Skeletal muscle cell (primary cell): ENCODE measurements around the gene TXN2.
"Not testable (repeated sequence)": the region's sequence is repeated elsewhere in the genome, so short reads cannot be mapped to it uniquely, and the experiment has no call there.

Source experiments
- DNase-seq: peaks from one replicate; pipeline ENCODE4 v3.0.0-alpha.2; 2010; ENCODE audit warnings: low read depth
- H3K4me3 ChIP-seq: 2 replicates; pipeline ENCODE4 v1.5.1; 2011; ENCODE audit warnings: low read depth, mild to moderate bottlenecking, control low read depth, low read length, moderate library complexity

The TXN2 gene

GRCh38 chr22:36460202-36460601 lies 21.2 kb downstream of the TXN2 start:
- no peak for DNase-seq
- no peak overlapping the region for H3K4me3 ChIP-seq

GRCh38 chr22:36457688-36458450 lies 23.6 kb downstream of the TXN2 start:
- H3K4me3 ChIP-seq: no peak overlapping the region
- no peak for DNase-seq

DNA sequence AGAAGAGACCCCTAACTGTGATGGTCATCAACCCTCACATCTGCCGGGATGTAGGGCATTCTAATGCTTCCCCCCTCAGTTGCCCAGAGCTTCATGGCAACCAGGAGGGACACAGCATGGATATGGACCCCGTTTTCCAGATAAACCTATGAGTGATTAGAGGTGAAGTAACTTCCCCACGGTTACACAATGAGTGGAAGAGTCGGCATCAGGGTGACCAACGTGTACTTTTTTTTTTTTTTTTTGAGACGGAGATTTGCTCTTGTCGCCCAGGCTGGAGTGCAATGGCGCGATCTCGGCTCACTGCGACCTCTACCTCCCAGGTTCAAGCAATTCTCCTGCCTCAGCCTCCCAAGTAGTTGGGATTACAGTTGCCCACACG lies 25.0 kb downstream of the TXN2 start:
- DNase-seq: no peak
- no peak overlapping the region for H3K4me3 ChIP-seq

- no peak for DNase-seq
- peak overlapping the region; percentile 39 for H3K4me3 ChIP-seq
Measured at GRCh38 chr22:36455571-36456463, 25.6 kb downstream of the TXN2 start.

GRCh38 chr22:36454916-36455570 lies 26.4 kb downstream of the TXN2 start:
- peak; percentile 36 for DNase-seq
- peak overlapping the region; percentile 39 for H3K4me3 ChIP-seq

- no peak for DNase-seq
- H3K4me3 ChIP-seq: no peak overlapping the region
Measured at GRCh38 chr22:36453855-36454378, 27.5 kb downstream of the TXN2 start.

DNA sequence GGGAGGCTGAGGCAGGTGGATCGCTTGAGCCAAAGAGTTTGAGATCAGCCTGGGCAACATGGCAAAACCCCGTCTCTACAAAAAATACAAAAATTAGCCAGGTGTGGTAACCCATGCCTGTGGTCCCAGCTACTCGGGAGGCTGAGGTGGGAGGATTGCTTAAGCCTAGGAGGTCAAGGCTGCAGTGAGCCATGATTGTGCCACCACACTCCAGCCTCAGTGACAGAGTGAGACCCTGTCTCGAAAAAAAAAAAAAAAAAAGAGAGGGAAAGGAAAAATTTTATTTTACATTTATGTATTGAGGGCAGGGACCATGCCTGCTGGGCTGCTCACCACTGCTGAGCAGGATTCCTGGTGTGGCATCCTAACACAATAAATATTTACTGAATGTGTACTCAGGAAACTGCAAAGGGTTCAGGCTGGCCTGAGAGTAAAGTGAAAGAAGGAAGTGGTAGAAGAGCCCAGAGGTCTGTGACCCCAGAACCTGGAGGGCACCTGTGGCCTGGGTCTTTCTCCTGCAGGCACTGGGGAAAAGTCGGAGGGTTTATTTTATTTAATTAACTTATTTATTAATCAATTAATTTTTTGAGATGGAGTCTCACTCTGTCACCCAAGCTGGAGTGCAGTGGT lies 28.3 kb downstream of the TXN2 start:
- not testable (repeated sequence) for DNase-seq, H3K4me3 ChIP-seq

GRCh38 chr22:36452250-36452977 lies 29.0 kb downstream of the TXN2 start:
- H3K4me3 ChIP-seq: no peak overlapping the region
- no peak for DNase-seq

- DNase-seq, H3K4me3 ChIP-seq: not testable (repeated sequence)
Measured at GRCh38 chr22:36450923-36451322, 30.5 kb downstream of the TXN2 start.

GRCh38 chr22:36449596-36450175 lies 31.8 kb downstream of the TXN2 start:
- no peak overlapping the region for H3K4me3 ChIP-seq
- no peak for DNase-seq

DNA sequence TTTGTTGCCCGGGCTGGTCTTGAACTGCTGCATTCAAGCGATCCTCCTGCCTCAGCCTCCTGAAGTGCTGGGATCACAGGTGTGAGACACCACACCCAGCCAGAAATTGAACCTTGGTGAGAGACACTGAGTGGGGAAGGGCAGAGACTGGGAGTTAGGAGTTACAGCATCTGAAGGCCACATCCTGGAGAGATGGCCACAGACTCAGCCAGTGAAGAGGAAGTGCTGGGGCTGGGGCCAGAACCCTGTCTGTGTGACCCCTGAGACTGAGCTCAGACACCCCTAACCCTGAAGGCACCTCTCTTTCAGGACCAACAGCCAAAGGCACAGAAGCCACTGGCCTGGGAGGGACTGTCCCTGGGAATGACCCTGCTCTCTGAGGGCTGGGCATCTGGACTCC lies 33.8 kb downstream of the TXN2 start:
- H3K4me3 ChIP-seq: no peak overlapping the region
- DNase-seq: no peak

GRCh38 chr22:36445158-36445668 lies 36.2 kb downstream of the TXN2 start:
- peak; percentile 66 for DNase-seq
- no peak overlapping the region for H3K4me3 ChIP-seq

GRCh38 chr22:36443198-36443770 lies 38.2 kb downstream of the TXN2 start:
- DNase-seq: no peak
- no peak overlapping the region for H3K4me3 ChIP-seq

DNA sequence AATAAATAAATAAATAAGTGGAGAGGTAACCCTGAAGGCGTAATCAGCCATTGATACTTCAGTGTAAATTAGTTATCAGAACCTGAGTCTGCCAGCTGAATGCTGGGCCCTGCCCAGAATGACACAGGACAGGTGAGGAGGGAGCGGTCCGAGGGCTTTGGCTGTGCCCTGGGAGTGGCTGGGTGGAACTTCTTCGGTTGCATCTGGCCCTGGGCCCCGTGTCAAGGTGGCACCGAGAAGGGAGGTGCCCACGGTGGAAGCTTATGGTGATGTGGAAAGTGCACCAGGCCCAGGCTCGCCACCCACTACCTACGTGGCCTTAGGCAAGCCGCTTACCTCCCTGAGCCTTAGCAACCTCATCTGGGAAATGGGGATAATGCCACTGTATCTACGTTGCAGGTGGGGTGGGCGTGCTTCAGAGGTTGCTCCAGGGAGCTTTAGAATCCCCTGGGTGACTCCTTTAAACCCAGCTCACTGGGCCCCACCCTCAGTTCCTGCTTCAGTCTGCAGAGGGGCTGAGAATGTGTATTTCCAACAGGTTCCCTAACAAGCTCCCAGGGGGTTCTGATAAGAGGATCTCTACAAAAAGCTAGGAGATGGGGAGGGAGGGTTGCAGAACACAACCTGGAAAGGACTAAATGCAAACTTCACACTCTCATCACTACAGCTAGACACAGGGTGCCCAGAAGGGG lies 38.8 kb downstream of the TXN2 start:
- H3K4me3 ChIP-seq: no peak overlapping the region
- no peak for DNase-seq

GRCh38 chr22:36440429-36441002 lies 40.9 kb downstream of the TXN2 start:
- no peak for DNase-seq
- H3K4me3 ChIP-seq: no peak overlapping the region

DNA sequence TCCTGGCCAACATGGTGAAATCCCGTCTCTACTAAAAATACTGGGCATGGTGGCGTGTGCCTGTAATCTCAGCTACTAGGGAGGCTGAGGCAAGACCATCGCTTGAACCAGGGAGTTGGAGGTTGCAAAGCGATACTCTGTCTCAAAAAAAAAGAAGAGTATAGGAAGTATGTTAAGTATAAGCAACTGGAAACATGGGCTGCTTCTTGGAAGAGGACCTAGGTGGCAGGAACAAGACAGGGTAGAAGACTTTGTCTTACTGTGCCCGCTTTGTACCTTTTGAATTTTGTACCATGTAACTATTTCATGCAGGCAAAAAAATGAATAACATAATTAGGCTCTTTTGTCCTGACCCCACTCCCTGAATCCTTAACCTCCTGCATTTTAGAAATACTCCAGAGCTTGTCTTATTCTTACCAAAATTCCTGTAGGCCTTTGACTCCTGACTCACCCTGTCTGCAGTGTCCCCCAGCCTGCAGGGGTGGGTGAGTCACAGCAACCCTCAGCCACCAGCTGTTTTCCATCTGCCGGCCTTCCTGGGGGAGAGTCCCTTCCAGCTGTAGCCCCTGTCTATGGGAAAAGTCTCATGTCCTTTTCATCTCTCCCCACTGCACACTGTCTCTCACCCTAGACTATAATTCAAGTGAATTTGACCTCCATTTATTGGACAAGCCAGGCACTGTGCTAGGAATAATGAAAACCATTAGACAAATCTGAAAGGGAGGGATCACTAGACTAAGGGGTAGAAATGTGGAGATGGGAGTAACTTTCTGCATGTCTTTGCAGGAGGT lies 41.8 kb downstream of the TXN2 start:
- DNase-seq: peak; percentile 76
- no peak overlapping the region for H3K4me3 ChIP-seq
